Prostate gland (tissue), 2 donors: Measurements from ENCODE around the gene ARID2. TPM values are rescaled to one million over a fixed set of nuclear protein-coding genes. Genes with fewer than 3 reads are reported as not detected.

Experiments used
- DNase-seq: peaks from one replicate; pipeline ENCODE4 v3.0.0-alpha.2; 2019; ENCODE audit warnings: low spot score
- H3K27ac ChIP-seq, 2 donors: fragments of 200-600 bp; sonication (generic); 2 replicates each; pipeline ENCODE4 v1.5.1; 2017 to 2019
- H3K27me3 ChIP-seq: fragments of 200-600 bp; sonication (generic); replicated peaks from 2 replicates; pipeline ENCODE4 v1.5.1; 2019; ENCODE audit not compliant: insufficient read depth
- H3K36me3 ChIP-seq, 2 donors: fragments of 200-600 bp; sonication (generic); 1 replicate in 1 of 2; 2 replicates in 1 of 2; pipeline versions ENCODE4 v1.5.1 to v1.8.1; 2017 to 2019
- H3K4me1 ChIP-seq: fragments of 200-600 bp; sonication (generic); replicated peaks from 2 replicates; pipeline ENCODE4 v1.5.1; 2019
- H3K4me3 ChIP-seq, 2 donors: fragments of 200-600 bp; sonication (generic); 2 replicates each; pipeline ENCODE4 v1.5.1; 2017 to 2019
- H3K9me3 ChIP-seq: fragments of 200-600 bp; sonication (generic); 2 replicates; pipeline ENCODE4 v1.5.1; 2017
- CTCF ChIP-seq, 4 experiments: fragments of 200-600 bp in 2 of 4; fragments of 450-650 bp in 2 of 4; sonication (generic) in 2 of 4; IDR thresholded peaks; 1 replicate in 3 of 4; 2 replicates in 1 of 4; pipeline ENCODE4 v1.5.1; 2016 to 2019; ENCODE audit warnings: antibody characterized with exemption in 4 of 4, mild to moderate bottlenecking in 2 of 4, moderate library complexity in 2 of 4
- POLR2A ChIP-seq: fragments of 450-650 bp; IDR thresholded peaks from one replicate; pipeline ENCODE4 v1.6.1; 2016; ENCODE audit warnings: antibody characterized with exemption, mild to moderate bottlenecking
- POLR2AphosphoS5 ChIP-seq: sonication (generic); formaldehyde crosslinking; IDR thresholded peaks from one replicate; pipeline ENCODE4 v1.6.1; 2017; ENCODE audit warnings: antibody characterized with exemption
- WGBS: methylation state at CpG from one replicate; pipeline ENCODE4 v1.1.5; 2018; 5-methylcytosine and 5-hydroxymethylcytosine counted together
- intact Hi-C: fragments of 100-400 bp; cut with DNase I; formaldehyde crosslinking; loops from one replicate; pipeline ENCODE4 v1.14.2; 2022
- total RNA-seq, 2 donors: library from RNA; depleted of rRNA; stranded (reverse); fragments of >200 nt; gene quantifications; one replicate each; pipeline ENCODE4 v1.1.0, GENCODE V29; 2016

Gene ARID2
- total RNA-seq, 2 donors from 2014 or later, result 29.5 to 47.3 TPM

- 73% methylated on average over 5 of the region's 6 CpGs for WGBS
- H3K27me3 ChIP-seq, result no peaks in the 10 kb centered on the region
These were observed 32.1 kb upstream of the ARID2 start for GRCh38 chr12:45697371-45697770.

GRCh38 chr12:45701296-45701695, 28.2 kb upstream of the ARID2 start:
- H3K4me1 ChIP-seq, result no peaks in the 10 kb centered on the region
- DNase-seq, result no peak
- TF ChIP-seq CTCF (IDR thresholded peaks at IDR 0.05) (no peak), POLR2A (no peak), POLR2AphosphoS5 (no peak)
- intact Hi-C loops, result no loop called here
- 73% methylated on average over 4 of the region's 4 CpGs for WGBS
- H3K27me3 ChIP-seq, result no peaks in the 10 kb centered on the region
- no peak overlapping the region for H3K27ac ChIP-seq
- H3K4me3 ChIP-seq, result no peak overlapping the region
- H3K9me3 ChIP-seq, result no peaks in the 10 kb centered on the region
- H3K36me3 ChIP-seq, result no peaks in the 10 kb centered on the region

More at GRCh38 chr12:45697371-45697770, 32.1 kb upstream of the ARID2 start:
- no peaks in the 10 kb centered on the region for H3K4me1 ChIP-seq
- no peak overlapping the region for H3K4me3 ChIP-seq
- intact Hi-C loops, result no loop called here
- H3K36me3 ChIP-seq, result no peaks in the 10 kb centered on the region
- H3K9me3 ChIP-seq, result no peaks in the 10 kb centered on the region
- no peak for TF ChIP-seq POLR2AphosphoS5
- no peak for TF ChIP-seq CTCF (IDR thresholded peaks at IDR 0.05)
- no peak for TF ChIP-seq POLR2A
- DNase-seq, result no peak
- H3K27ac ChIP-seq, result no peak overlapping the region

- H3K27me3 ChIP-seq, result no peaks in the 10 kb centered on the region
- intact Hi-C loops, result no loop called here
These were observed 25.6 kb upstream of the ARID2 start for GRCh38 chr12:45703942-45704341.

DNA sequence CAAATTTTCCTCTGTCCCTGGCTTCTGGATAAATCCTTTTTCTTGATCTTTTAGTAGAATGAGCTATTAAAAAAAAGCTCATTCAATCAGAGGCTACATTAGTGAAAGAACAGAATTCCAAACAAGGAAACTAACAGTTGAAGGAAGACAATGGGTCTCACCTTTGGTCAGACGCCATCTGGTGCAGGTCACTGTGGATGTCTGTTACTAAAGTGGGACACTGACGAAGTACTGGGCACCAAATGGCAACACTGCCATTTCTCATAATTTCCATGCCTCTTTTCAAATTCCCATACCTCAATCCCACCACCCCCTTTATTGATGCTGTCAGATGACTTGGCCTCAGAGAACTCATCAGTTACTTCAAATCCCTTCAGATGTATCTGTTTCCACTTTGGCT, 24.5 kb upstream of the ARID2 start:
- Histone ChIP-seq H3K27ac (no peak overlapping the region), H3K4me1 (no peaks in the 10 kb centered on the region), H3K4me3 (no peak overlapping the region), H3K36me3 (no peaks in the 10 kb centered on the region), H3K9me3 (no peaks in the 10 kb centered on the region), H3K27me3 (no peaks in the 10 kb centered on the region)
- intact Hi-C loops, result no loop called here
- DNase-seq, result no peak
- WGBS, result 96% methylated on average over 2 of the region's 2 CpGs
- TF ChIP-seq POLR2AphosphoS5 (no peak), CTCF (IDR thresholded peaks at IDR 0.05) (no peak), POLR2A (no peak)

More at GRCh38 chr12:45703942-45704341, 25.6 kb upstream of the ARID2 start:
- Histone ChIP-seq H3K36me3 (no peaks in the 10 kb centered on the region), H3K27ac (no peak overlapping the region), H3K4me3 (no peak overlapping the region), H3K4me1 (no peaks in the 10 kb centered on the region), H3K9me3 (no peaks in the 10 kb centered on the region)
- no peak for DNase-seq
- no peak for TF ChIP-seq POLR2AphosphoS5
- no peak for TF ChIP-seq POLR2A
- no peak for TF ChIP-seq CTCF (IDR thresholded peaks at IDR 0.05)

DNA sequence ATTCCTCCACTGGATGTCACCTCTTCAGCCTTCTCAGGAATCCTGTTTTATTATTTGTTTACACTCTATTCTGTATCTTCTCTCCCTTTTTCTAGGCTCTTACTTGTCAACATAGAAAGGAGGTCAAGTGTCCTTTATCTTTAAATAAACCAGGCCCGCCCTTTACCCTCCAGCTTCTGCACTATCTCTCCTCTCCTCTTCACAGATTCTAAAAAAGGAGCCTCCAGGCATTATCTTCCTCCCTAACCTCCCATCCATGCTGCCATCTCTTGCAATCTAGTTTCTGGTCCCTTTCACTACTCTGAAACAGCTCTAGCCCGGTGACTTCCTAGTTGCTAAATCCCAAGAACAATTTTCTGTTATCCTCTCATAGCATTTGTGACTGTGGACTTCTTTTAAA, 24.1 kb upstream of the ARID2 start:
- TF ChIP-seq POLR2A, result no peak
- TF ChIP-seq POLR2AphosphoS5, result no peak
- no peak for TF ChIP-seq CTCF (IDR thresholded peaks at IDR 0.05)
- no peaks in the 10 kb centered on the region for H3K4me1 ChIP-seq
- H3K27me3 ChIP-seq, result no peaks in the 10 kb centered on the region
- 75% methylated on average over 2 of the region's 2 CpGs for WGBS
- intact Hi-C loops, result no loop called here
- no peak for DNase-seq
- H3K9me3 ChIP-seq, result no peaks in the 10 kb centered on the region
- H3K4me3 ChIP-seq, result no peak overlapping the region
- H3K36me3 ChIP-seq, result no peaks in the 10 kb centered on the region
- H3K27ac ChIP-seq, result no peak overlapping the region
